Activated CD8-positive, alpha-beta memory T cell treated with anti-CD3 and anti-CD28 coated beads, Interleukin-2, amount 50 U/mL, for 1 hour (primary cell): ENCODE measurements around the gene ZNF213.

ENCODE experiments used
- DNase-seq: peaks from one replicate; pipeline ENCODE4 v3.0.0-alpha.2; 2020; ENCODE audit errors: extremely low read depth

The ZNF213 gene

DNA sequence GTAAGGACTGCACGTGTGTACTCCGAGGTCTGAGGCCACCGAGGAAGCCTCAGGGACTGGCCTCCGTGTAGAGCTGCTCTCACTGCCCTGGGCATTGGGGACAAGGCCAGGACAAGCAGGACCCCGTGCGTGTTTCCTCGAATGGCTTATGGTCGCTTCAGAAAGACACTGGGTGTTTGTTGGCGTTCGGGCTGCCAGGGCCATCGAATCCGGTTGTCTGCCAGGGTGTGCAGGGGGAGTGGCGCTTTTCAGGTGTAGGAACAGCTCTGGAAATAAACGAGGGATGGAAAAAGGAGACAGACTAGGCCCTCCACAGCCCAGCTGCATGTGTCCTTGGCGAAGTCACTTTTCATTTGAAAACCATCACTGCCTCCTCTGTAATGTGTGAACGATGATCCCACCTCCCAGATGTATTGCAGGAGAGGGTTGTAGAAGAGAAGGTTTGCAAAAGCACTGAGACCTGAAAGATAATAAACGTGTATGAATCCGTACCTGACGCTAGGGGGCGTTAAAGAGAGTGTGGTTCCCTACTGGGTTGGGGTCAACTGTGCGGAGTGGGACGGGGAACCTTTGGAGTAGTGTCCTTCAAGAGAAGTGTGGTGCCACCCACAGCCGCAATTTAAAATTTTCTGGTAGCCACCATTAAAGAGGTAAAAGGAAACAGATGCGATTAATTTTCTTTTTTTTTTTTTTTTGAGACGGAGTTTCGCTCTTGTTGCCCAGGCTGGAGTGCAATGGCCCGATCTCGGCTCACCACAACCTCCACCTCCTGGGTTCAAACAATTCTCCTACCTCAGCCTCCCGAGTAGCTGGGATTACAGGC lies 33.6 kb upstream of the ZNF213 start:
- no peak for DNase-seq

DNA sequence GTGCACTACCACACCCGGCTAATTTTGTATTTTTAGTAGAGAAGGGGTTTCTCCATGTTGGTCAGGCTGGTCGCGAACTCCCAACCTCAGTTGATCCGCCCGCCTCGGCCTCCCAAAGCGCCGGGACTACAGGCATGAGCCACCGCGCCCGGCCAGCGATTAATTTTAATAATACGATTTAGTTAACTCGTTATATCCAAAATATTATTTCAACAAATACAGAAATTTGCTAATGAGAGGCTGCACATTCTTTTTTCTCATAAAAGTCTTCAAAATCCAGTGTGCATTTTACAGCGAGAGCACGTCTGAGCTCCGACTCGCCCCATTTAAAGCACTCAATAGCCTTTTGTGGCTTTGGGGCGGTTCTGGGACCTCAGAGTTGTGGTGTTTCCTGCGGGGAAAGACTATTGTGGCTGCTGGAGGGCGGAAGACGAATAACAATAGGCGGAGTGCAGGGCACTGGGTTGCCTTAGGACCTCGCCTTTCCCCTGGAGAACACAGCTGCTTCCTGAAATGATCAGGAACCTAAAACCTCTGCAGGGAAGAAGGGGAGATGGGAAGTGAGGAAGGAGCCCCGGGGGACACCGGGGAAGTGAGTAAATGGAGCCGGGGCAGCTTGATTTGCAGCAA lies 32.9 kb upstream of the ZNF213 start:
- no peak for DNase-seq

- peak; percentile 71 for DNase-seq
Observed at GRCh38 chr16:3106205-3106928, 28.5 kb upstream of the ZNF213 start.

GRCh38 chr16:3112058-3112880 lies 22.6 kb upstream of the ZNF213 start, which contains the start of gene ZNF205:
ZNF205 (plus strand) TSS chr16:3112586; CDS start chr16:3113431, 845 bp downstream.
- no peak for DNase-seq

- no peak for DNase-seq
Observed at GRCh38 chr16:3112881-3113574, 21.8 kb upstream of the ZNF213 start.

- DNase-seq = no peak
Observed at GRCh38 chr16:3113765-3114479, 20.9 kb upstream of the ZNF213 start.

GRCh38 chr16:3115003-3115402 lies 19.8 kb upstream of the ZNF213 start:
- DNase-seq = no peak

GRCh38 chr16:3115561-3115960 lies 19.3 kb upstream of the ZNF213 start:
- DNase-seq = no peak

DNA sequence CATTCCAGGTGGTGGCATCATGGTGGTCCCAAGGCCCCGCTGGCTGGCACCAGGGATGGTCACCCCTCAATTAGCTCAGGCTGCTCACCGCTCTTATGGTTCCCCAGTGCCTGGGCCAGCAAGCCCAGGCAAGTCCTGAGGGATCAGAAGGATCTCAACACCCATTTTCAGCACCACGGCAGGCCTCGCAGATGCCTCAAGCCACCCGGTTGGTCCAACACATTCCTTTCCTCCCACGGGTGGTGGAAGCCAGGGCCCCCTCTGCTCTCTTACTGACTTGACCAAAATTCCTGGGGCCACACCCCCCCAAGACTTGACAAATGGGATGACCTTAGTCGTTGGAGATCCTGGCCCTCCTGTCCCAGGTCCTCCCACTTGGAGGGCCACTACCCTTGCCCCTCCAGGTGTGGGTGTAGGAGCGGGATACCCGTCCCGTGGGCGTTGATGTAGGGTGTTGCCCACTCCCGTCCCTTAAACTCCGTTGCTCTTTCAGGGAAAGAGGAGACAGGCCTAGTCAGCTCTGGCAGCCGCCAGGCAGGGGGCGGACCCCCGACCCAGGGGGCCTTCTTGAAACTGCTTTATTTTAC lies 16.5 kb upstream of the ZNF213 start:
- no peak for DNase-seq

DNA sequence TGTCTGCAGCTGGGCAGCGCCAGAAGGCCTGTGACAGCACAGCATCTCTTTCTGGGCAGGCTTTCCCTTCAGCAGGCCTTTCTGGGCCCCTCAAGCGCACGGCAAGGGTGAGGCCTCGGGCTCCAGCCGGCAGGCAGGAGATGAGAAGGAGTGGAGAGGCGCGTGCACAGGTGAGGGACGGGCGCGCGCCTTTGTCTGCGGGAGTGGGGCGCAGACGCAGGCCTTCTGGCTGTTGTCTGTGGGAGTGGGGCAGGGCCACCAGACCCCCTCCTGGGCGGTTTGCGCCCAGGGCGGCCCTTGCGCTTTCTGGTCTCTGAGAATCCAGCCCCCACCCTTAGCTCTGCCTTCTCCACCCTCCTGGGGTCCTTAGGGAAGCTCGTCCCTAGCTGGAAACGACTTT lies 16.0 kb upstream of the ZNF213 start:
- no peak for DNase-seq

DNA sequence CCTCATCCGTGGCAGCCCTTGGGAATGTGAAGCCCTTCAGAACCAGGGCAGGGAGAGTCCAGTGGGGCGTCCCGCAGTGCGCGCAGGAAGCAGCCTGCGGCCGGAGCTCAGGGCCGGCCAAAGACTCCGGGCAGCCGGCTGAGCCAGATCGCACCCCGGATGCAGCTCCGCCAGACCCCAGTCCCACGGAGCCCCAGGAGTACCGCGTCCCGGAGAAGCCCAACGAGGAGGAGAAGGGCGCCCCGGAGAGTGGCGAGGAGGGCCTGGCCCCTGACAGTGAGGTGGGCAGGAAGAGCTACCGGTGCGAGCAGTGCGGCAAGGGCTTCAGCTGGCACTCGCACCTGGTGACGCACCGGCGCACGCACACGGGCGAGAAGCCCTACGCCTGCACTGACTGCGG lies 15.5 kb upstream of the ZNF213 start:
- DNase-seq = no peak

DNA sequence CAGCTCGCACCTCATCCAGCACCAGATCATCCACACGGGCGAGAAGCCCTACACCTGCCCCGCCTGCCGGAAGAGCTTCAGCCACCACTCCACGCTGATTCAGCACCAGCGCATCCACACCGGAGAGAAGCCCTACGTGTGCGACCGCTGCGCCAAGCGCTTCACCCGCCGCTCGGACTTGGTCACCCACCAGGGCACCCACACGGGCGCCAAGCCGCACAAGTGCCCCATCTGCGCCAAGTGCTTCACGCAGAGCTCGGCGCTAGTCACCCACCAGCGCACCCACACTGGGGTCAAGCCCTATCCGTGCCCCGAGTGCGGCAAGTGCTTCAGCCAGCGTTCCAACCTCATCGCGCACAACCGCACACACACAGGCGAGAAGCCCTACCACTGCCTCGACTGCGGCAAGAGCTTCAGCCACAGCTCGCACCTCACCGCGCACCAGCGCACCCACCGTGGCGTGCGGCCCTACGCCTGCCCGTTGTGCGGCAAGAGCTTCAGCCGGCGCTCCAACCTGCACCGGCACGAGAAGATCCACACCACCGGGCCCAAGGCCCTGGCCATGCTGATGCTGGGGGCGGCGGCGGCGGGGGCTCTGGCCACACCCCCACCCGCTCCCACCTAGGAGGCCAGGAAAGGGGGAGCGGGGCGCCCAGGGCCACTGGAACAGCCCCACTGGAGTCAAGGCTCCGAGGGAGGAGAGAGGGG lies 15.0 kb upstream of the ZNF213 start:
- no peak for DNase-seq

GRCh38 chr16:3120435-3120834 lies 14.4 kb upstream of the ZNF213 start:
- no peak for DNase-seq

DNA sequence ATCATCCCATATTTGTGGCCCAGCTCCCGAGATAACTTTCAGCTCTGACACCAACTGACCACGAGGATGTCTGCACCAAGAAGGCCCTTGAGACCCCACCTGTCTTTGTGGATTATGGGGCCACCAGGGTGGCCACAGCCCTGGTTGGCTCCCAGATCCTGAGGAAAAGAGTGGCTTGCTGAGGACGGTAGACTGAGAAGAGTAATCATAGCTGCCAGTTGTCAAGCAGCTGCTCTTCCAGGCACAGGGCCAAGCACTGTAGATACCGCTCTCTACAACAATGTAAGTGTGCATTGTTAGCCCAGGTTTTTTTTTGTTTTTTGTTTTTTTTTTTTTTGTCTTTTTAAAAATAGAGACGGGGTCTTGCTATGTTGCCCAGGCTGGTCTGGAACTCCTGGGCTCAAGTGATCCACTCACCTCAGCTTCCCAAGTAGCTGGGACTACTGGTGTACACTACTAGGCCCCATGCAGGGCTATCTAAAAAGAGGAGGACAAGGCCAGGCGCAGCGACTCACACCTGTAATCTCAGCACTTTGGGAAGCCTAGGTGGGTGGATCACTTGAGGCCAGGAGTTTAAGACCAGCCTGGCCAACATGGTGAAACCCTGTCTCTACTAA lies 12.9 kb upstream of the ZNF213 start:
- DNase-seq = no peak

DNA sequence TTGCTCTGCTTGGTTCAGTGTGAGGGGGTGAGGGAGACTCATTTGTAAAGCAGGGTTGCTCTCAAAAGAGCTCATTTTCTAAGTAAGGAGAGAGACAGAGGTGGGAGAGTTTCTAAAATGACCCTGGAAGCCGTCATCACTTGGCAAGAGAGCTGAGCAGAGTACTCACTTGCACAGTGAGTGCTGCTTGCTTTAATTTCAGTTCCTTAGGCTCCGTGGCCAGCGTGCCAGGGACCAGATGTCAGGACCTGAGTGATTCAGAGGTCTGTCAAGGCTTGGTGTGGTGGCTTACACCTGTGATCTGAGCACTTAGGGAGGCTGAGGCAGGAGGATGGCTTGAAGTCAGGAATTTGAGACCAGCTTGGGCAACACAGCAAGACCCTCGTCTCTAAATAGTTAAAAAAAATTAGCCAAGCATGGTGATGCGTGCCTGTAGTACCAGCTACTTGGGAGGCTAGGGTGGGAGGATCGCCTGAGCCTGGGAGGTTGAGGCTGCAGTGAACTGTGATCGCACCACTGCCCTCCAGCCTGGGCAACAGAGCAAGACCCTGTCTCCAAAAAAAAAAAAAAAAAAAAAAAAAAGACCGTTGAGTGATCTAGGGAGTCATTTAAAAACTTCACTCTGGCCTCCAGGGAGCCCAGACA lies 11.8 kb upstream of the ZNF213 start:
- DNase-seq = no peak

- peak; percentile 90 for DNase-seq
Observed at GRCh38 chr16:3123986-3124886, 10.6 kb upstream of the ZNF213 start.

GRCh38 chr16:3127745-3128144 lies 7.1 kb upstream of the ZNF213 start:
- no peak for DNase-seq
